PC-9 (cell line): ENCODE data around the gene SORBS1.

Experiments
- EZH2 ChIP-seq: fragments of 200-600 bp; sonication (generic); IDR thresholded peaks from 2 replicates; pipeline ENCODE4 v1.8.0; 2017; ENCODE audit warnings: antibody characterized with exemption, low read depth
- TF ChIP-seq, protein P1 (sequence below): fragments of 200-600 bp; sonication (generic); conservative IDR thresholded peaks from 2 replicates; pipeline ENCODE4 v1.6.1; 2017; ENCODE audit warnings: mixed run types, antibody characterized with exemption, mild to moderate bottlenecking, moderate library complexity

DNA sequence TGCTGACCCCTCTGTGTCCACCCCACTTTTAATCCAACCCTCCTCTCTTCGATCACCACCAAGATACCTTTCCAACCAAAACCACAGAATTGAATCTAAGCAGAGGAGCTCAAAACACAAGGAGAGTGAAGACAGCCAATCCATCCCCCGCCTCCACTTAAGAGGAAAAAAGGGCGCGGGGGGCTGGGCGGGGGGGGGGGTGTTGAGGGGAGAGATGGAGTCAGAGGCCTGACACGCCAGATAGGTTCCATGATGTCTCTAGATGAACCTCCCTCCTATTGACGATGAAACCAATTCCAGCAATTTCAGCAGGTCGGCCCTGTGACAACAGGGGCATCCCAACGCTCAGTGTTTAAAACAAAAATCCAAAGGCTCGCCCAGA is 1.3 kb downstream of the SORBS1 start:
- TF ChIP-seq, protein P1, sequence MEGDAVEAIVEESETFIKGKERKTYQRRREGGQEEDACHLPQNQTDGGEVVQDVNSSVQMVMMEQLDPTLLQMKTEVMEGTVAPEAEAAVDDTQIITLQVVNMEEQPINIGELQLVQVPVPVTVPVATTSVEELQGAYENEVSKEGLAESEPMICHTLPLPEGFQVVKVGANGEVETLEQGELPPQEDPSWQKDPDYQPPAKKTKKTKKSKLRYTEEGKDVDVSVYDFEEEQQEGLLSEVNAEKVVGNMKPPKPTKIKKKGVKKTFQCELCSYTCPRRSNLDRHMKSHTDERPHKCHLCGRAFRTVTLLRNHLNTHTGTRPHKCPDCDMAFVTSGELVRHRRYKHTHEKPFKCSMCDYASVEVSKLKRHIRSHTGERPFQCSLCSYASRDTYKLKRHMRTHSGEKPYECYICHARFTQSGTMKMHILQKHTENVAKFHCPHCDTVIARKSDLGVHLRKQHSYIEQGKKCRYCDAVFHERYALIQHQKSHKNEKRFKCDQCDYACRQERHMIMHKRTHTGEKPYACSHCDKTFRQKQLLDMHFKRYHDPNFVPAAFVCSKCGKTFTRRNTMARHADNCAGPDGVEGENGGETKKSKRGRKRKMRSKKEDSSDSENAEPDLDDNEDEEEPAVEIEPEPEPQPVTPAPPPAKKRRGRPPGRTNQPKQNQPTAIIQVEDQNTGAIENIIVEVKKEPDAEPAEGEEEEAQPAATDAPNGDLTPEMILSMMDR, result no peak
- no peak for TF ChIP-seq EZH2
